C1 segment of cervical spinal cord (tissue), 14 donors: Measurements from ENCODE around the gene CLSTN1.

Source experiments
- DNase-seq, 14 donors: peaks; one replicate each; lab custom pipeline; 2025; lab: John Stamatoyannopoulos, UW

CLSTN1 gene

DNA sequence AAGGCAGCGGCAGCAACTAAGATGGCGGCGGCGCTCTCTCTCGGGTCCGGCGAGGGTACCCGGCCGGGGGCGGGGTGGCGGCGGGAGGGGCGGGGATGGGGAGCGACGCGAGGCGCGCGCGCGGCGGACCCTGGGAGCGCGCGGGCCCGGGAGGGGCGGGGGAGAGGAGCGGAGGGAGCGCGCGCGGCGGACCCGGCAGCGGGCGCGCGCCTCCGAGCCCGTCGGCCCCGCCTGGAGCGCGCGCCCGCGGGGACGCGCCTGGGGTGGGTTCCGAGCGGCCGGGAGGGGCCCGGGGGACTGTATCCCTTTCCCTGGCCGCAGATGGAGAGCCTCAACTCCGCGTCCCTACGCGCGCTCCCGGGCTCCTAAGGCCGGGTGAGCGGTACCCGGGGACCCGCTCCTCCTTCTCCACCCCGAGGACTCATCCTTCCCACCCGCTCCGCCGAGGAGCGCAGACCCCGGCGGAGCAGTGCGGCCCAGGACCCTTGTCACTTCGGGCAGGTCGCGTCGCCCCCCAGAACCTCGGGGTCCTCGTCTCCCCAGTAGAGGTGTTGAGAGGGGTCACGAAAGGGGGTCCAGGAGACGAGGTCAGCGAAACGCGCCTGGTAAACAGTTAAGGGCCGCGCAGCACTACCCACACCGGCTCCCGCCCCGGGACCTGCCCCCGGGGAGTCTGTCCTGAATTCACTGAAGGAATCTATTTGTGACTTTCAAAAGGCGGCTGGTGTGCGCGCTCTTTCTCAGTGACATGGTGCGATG is at the start of gene CLSTN1:
Gene CLSTN1 (minus strand): TSS at position 23 of the 759 bp plus-strand sequence. CDS start 232 bp downstream, outside the sequence.
- peak; percentile 41 to 93 (median 82) for DNase-seq

GRCh38 chr1:9873385-9873784 is 49.6 kb upstream of the CLSTN1 start:
- DNase-seq = no peak

- DNase-seq = peak in 1 of 14 donors; percentile 62
Observed at GRCh38 chr1:9872430-9873165, 48.8 kb upstream of the CLSTN1 start.

- peak in 1 of 14 donors; percentile 24 for DNase-seq
Observed at GRCh38 chr1:9871707-9872425, 48.1 kb upstream of the CLSTN1 start.

DNA sequence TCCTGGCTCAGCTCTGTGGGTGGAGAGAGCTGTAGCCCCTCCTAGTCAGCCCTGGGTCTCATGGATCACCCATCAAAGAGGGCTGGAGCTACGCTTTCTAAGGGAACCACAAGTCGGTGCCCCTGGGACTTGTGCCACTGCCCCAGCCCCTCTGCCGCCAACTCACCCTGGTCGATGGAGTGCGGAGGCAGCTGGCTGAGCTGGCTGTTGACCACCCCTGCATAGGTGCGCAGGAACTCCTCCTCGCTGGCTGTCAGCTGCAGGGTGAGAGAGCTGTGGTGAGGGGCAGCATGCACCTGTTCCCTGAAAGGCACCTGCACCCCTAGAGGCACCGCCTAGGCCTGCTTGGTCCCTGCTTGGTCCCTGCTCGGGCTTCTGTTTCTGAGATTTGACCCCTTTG is 47.3 kb upstream of the CLSTN1 start:
- DNase-seq = no peak

DNA sequence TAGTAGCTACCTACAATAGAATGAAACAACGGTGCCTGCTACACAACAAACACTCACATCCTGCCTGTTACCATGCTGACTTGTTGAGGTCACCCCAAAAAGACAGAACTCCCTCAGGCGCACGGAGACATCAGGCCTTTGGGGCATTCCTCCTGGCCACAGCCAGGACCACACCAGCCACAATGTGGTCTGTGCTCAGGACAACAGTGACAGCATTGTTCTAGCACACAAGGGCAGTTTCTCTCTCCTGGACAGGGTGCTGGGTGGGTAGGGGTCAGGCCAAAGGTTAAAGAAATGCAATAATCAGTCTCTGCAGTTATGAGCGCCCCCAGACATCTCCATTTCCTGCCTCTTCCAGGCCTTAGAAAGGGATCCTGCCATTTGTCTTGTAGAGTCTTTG is 46.8 kb upstream of the CLSTN1 start:
- DNase-seq = no peak

GRCh38 chr1:9869831-9870251 is 46.1 kb upstream of the CLSTN1 start:
- no peak for DNase-seq

DNA sequence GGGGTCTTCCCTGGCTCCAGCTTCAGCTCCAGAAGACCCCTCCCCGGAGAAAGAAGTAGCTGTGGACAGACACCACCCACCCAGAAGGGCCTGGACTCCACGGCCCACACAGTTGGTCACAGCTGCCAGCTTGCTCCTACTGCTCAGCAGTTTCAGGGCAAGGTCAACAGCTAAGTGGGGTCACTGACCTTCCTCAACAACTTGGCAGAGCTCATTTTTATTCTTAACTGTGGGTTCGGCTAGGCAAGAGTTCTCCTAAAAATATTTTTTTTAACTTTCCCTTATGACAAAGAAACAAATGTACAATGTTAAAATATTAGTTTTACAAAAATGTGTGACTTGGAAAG is 44.5 kb upstream of the CLSTN1 start:
- DNase-seq = no peak

GRCh38 chr1:9867408-9868243 is 43.9 kb upstream of the CLSTN1 start:
- peak in 11 of 14 donors; percentile 28 to 76 (median 59) for DNase-seq

DNA sequence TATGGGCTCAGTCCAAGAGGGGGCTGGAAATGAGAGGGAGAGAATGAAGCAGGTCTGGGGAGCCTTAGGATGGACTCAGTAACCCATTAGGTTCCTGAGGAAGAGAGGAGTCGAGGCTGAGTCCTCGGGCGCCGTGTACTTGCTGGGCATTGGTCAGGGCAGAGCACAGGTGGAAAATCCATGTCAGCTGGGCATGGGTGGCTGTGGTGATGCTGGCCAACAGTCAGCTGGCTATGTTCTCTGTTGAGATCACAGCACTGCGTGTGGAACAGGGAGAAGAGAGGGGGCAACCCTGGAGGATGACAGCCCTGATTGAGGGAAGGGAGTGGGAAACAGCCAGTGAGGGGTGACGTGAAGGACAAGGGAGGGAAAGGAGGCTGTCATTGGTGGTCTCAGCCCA is 43.1 kb upstream of the CLSTN1 start:
- peak in 1 of 14 donors; percentile 60 for DNase-seq

DNA sequence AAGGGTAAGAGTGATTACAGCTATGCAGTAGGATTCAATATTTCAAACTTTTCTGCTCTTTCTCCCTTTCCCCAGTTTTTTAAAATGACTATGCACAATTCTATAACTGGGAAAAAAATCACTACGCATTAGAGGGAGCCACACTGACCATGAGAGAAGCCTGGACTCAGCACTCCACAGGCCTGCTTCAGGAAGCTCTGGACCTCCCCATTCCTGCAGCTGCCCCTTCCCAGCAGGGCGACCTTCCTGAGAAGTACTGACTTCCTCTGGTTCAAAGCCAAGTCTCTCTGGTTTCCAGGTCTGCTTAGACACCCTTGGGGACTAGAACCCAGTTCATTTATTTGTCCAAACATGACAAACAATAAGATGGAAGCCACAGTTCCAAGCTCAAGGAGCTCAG is 42.0 kb upstream of the CLSTN1 start:
- DNase-seq = no peak

DNA sequence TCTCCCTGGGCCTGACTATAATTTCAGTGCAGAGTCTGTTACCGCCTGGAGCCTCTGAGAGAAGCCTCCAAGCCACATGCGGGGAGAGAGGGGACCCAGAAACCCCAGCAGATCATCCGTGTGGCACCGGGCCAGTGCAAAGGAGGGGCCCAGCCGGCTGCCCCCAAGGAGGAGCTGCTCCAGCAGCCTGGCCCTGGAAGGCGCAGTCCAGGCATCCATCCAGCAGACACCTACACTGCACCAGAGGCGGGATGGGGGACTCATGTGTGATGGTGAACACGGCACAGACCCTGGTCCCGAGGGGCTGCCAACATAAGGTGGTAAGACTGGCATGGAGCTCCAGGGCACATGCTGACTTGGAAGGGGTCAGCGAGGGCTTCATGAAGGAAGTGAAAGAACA is 39.6 kb upstream of the CLSTN1 start:
- no peak for DNase-seq

- DNase-seq = no peak
Observed at GRCh38 chr1:9861360-9861759, 37.6 kb upstream of the CLSTN1 start.

- DNase-seq = peak in 1 of 14 donors; percentile 92
Observed at GRCh38 chr1:9860887-9861286, 37.1 kb upstream of the CLSTN1 start.

DNA sequence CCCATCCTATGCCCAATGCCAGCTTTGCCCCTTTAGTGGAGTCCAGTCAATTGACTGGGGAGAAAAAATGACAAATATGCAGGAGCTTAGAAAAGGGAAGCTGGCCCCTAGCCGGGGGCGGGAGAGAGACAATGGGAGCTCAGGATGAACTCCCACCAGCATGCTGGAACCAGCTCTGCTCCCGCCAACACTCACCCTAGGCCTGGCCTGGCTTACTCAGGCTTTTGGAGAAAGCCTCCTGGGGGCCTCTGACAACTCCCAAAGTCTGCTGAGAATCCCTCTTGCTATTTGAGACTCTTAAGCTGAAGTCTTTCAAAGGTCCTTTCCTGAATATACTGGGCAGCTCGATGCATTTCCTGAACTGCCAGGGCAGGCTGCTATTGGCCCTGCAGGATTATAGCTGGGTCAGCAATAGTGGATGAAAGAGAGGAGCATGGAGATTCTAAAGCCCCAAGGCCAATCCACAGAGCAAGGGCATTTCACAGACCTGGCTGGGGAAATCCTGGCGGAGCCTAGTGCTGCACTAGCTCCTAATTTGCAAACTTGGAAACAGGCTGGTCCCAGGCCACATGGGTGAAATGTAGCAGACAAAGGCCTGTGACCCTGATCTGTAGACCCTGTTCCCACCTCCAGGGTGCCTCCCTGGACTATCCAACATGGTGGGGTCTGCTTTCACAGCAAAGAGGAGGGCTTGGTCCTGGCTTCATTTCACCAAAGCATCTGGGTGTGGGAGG is 35.7 kb upstream of the CLSTN1 start:
- no peak for DNase-seq

DNA sequence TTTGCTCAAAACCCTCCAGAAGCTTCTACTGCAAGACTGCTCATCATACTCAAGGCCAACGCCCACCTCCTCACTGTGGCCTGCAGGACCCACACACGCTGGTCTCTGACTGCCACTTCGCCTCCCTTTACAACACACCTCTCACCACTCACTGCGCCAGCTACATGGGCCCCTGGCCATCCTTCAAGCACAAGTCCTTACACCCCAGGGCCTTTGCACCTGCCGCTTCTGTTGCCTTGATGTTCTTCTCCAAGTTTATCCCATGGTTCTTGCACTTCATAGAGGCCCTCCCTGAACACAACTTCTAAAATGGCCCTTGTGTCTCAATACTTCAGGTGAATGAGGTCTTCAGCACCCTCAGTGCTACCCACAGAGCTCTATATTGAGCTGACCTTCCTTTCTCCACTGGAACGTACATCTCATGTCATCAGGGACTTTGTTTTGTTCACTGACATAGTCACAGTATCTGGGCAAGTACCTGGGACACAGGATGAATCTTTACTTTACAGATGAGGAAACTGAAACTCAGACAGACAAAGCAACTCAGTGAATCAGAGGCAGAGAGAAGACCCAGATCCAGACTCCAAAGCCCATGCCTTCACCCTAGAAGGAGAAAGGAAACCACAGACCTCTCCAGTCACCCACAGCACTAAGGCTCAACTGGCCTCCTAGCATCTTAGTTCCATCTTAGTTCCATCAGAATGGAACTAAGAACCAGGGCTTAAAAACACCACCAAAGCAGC is 34.7 kb upstream of the CLSTN1 start:
- no peak for DNase-seq

- DNase-seq = no peak
Observed at GRCh38 chr1:9855186-9855585, 31.4 kb upstream of the CLSTN1 start.

- no peak for DNase-seq
Observed at GRCh38 chr1:9853249-9853595, 29.5 kb upstream of the CLSTN1 start.

- DNase-seq = peak in 9 of 14 donors; percentile 17 to 94 (median 36)
Observed at GRCh38 chr1:9852410-9853248, 28.9 kb upstream of the CLSTN1 start.
